Kidney tubule cell (primary cell): Measurements from ENCODE around the gene STXBP5.

Experiments
- DNase-seq: peaks from one replicate; pipeline ENCODE4 v3.0.0-alpha.2; 2018; ENCODE audit warnings: low spot score

The STXBP5 gene

DNA sequence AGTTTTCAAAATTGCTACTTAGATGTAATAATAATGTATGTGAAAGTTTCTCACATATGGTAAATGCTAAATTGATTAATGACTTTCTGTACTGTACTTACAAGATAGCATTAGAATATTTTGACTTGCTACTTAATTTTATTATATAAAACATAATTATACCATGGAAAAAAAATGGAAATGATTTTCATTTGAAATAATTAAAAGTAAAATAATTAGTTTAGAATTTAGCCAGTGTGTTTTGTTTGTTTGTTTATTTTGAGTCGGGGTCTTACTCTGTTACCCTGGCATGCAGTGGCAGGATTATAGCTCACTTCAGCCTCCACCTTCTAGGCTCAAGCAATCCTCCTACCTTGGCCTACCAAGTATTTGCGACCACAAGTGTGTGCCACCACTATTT is 7.1 kb downstream of the STXBP5 start:
- DNase-seq = no peak

GRCh38 chr6:147211831-147212230 is 7.6 kb downstream of the STXBP5 start:
- DNase-seq = no peak

DNA sequence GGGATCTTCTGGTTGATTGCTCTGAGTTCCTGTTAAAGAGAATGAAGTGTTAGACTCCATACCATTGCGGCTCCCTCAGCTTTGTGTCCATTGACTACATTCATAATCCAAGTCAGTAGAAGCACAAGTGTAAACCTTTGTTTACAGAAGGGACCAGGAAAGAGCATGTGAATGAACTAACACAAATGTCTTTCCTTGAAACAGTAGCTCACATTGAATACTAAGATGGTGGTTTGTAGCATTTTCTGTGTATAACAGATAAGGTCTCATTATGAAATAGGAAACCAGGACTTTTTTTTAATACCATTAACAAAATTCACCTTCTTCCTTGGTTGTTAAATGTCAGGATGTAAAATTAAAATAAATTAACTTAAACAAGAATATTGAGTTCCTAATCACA is 8.4 kb downstream of the STXBP5 start:
- no peak for DNase-seq

DNA sequence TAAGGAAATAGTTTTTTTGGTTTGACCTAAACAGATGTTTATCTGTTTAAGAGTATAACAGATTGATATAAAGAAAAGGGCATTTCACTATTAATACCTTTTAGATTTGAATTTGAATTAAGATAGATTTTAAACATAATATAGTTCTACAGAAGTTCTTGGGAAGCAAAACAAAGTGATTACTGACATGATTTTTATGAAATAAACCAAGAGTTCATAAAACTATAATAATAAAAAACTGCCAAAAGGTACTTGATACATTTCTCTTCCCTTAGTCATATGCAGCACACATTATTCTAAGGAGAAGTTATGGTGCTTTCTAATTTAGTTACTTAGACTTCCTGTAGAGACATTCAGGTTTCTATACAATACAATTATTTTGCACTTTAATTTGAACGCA is 9.6 kb downstream of the STXBP5 start:
- no peak for DNase-seq

- no peak for DNase-seq
Observed at GRCh38 chr6:147214248-147215227, 10.3 kb downstream of the STXBP5 start.

- no peak for DNase-seq
Observed at GRCh38 chr6:147216915-147217314, 12.7 kb downstream of the STXBP5 start.

DNA sequence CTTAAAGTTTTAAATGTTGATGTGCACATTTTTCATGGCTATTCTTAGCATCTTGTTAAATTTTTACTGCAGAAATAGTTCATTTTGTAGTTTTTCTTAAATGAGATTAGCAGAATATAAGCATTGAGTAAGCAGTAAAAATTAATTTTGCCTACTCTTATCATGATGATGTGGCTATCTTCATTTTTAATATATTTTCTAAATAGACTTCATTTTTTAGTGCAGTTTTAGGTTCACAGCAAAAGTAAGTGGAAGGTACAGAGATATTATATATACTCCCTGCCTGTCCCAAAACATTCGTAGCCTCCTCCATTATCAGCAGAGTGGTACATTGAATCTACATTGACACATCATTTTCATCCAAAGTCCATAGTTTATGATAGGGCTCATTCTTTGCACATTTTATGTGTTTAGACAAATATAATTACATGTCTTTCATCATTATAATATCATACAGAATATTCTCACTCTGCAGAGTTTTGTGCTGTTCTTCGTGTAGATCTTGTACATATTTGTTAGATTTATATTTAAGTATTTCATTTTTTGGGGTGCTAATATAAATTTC is 13.7 kb downstream of the STXBP5 start:
- no peak for DNase-seq

DNA sequence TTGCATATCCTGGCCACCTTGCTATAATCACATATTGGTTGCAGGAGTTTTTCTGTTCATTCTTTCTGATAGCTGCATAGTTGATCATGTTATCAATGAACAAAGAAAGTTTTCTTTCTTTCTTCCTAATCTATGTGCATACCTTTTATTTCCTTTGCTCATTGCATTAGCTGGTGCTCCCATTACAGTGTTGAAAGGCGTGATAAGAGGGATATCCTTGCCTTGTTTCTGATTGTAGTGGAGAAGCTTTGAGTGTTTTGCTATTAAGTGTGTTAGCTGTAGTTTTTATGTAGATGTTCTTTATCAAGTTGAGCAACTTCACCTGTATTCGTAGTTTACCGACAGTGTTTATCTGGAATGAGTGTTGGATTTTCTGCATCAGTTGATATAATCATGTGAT is 14.6 kb downstream of the STXBP5 start:
- no peak for DNase-seq

- DNase-seq = no peak
Observed at GRCh38 chr6:147219463-147219862, 15.2 kb downstream of the STXBP5 start.

- DNase-seq = no peak
Observed at GRCh38 chr6:147220345-147220744, 16.1 kb downstream of the STXBP5 start.

- DNase-seq = no peak
Observed at GRCh38 chr6:147221739-147222138, 17.5 kb downstream of the STXBP5 start.

GRCh38 chr6:147222160-147222838 is 18.1 kb downstream of the STXBP5 start:
- DNase-seq = peak; percentile 24

DNA sequence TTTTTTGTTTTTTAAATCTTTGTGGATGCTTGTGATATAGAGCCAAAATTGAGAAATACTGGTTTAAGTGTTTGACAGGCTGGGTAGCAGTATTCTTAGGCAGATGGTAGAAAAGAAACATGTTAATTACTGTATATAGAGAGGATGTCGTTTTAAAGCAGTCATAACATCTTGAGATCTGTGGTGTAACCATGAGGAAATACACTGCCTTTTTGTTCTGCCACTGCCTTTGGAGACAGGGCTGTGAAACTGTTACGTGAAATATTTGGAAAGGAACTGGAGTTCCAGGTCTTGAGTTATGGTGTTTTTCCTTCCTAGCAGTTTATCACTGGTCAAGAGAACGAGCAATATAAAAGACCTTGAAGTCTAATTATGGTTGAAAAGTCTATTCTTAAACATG is 19.5 kb downstream of the STXBP5 start:
- no peak for DNase-seq

- DNase-seq = no peak
Observed at GRCh38 chr6:147226163-147226724, 22.0 kb downstream of the STXBP5 start.

DNA sequence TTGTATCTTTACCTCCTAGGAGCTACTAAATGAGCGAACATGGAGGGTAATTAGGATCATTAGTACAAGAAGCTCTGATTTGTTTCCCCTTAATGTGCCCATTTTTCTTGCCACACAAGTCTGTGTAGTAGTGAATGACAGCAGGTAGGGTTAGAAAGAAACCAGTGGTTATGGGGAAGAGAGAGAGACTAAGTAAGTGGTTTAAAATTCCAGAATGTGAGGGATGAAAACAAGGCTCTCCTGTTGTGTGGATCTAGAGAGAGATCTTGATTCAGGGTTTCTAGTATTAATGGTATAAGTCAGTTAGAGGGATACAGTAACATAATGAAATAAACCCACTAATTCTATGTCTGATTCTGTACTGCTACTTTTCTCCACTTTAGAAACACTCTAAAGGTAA is 22.7 kb downstream of the STXBP5 start:
- DNase-seq = no peak

GRCh38 chr6:147227770-147228320 is 23.6 kb downstream of the STXBP5 start:
- peak; percentile 8 for DNase-seq

DNA sequence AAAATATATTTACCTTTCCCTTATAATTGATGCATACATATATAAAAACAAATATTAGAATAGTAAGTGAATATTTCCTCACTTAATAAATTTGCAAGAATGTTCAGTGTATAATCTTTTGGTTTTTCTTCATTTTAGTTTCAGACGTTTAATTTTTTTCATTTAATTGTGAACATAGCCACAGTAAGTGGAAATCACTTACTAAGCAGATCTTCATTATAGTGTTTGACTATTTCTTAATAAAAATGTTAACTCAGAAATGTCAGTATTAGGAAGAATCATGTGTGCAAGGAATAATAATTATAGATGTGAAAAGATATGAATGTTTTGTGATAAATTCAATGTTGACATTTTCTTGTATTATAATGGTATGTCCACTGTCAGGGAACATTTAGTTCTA is 27.4 kb downstream of the STXBP5 start:
- no peak for DNase-seq

- no peak for DNase-seq
Observed at GRCh38 chr6:147234685-147235084, 30.5 kb downstream of the STXBP5 start.

- no peak for DNase-seq
Observed at GRCh38 chr6:147238164-147238563, 33.9 kb downstream of the STXBP5 start.

DNA sequence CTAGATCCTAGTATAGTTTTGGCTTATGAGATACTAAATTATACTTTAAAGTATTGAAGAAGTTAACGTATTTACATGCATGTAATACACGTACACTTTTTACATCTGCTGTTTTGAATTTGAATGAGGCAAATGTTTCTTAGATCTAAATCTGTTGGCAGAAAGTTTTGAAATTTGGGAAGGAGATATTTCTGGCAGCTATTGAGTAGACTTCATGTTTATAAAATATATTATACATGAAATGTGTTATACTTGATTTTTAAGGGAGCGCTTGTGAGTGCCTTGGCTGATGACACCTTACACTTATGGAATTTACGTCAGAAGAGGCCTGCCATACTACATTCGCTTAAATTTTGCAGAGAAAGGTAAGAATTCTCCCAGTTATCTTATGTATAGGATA is 34.7 kb downstream of the STXBP5 start:
- no peak for DNase-seq

DNA sequence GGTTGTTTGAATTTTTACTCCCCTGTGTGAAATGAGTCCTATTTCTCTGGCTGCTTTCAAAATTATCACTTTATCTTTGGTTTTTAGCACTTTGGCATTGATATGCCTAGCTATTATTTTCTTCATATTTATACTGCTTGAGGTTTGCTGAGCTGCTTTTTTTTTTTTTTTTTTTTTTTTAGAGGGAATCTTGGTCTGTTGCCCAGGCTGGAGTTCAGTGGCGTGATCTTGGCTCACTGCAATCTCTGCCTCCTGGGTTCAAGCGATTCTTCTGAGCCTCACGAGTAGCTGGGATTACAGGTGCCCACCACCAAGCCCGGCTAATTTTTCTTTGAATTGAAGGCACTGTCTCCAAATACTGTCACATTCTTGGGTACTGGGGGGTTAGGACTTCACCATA is 40.6 kb downstream of the STXBP5 start:
- no peak for DNase-seq

DNA sequence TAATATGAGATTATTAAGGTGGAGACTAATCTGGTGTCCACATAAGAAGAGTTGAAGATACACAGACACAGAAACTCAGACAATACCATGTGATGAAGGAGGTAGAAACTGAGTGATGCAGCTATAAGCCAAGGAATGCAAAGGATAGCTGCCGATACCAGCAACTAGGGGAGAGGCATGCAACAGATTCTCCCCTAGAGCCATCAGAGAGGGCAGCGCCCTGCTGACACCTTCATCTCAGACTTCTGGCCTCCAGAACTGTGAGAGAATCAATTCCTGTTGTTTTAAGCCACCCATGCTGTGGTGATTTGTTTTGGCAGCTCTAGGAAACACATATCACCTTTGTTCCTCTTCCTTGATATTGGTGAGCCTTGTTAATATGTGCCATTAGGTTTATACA is 41.5 kb downstream of the STXBP5 start:
- no peak for DNase-seq
